Muscle of leg (tissue), 11 donors: ENCODE data around the gene PARD3. TPM values are rescaled to one million over a fixed set of nuclear protein-coding genes. Genes with fewer than 3 reads are reported as not detected.

Source experiments
- DNase-seq: peaks from one replicate; pipeline ENCODE4 v3.0.0; 2013
- H3K27ac ChIP-seq: one replicate; pipeline ENCODE4 v1.5.1; 2013; ENCODE audit warnings: mild to moderate bottlenecking, low read length, control low read depth
- H3K27me3 ChIP-seq: one replicate; pipeline ENCODE4 v1.6.1; 2013; ENCODE audit warnings: low read length; ENCODE audit not compliant: control insufficient read depth, insufficient read depth
- H3K36me3 ChIP-seq: one replicate; pipeline ENCODE4 v1.6.1; 2013; ENCODE audit warnings: low read length; ENCODE audit not compliant: control insufficient read depth, insufficient read depth
- H3K4me1 ChIP-seq: one replicate; pipeline ENCODE4 v1.6.1; 2013; ENCODE audit warnings: low read length; ENCODE audit not compliant: control insufficient read depth, insufficient read depth
- H3K4me3 ChIP-seq: one replicate; pipeline ENCODE4 v1.5.1; 2013; ENCODE audit warnings: low read length, control low read depth
- H3K9me3 ChIP-seq: replicated peaks from 2 replicates; pipeline ENCODE4 v1.6.1; 2013; ENCODE audit warnings: low read depth, low read length; ENCODE audit not compliant: control insufficient read depth
- WGBS: methylation state at CpG from one replicate; pipeline ENCODE4 v1.1.5; 2013; ENCODE audit warnings: missing lambda C conversion rate; ENCODE audit not compliant: insufficient coverage; 5-methylcytosine and 5-hydroxymethylcytosine counted together
- polyA plus RNA-seq, 8 donors: library from polyadenylated mRNA; unstranded; fragments of 120-200 nt; gene quantifications; one replicate each; pipeline versions ENCODE4 v1.2.1 to v1.2.3, GENCODE V29; 2013; ENCODE audit warnings: inconsistent platforms in 1 of 8, low replicate concordance in 1 of 8; ENCODE audit not compliant: insufficient read length in 8 of 8, insufficient read depth in 1 of 8
- total RNA-seq: library from RNA; stranded (reverse); fragments of 120-200 nt; gene quantifications from one replicate; pipeline ENCODE4 v1.2.4, GENCODE V29; 2013

PARD3 gene
- total and polyA plus RNA-seq, 9 donors: 32.4 to 59.0 (median 41.9) TPM

DNA sequence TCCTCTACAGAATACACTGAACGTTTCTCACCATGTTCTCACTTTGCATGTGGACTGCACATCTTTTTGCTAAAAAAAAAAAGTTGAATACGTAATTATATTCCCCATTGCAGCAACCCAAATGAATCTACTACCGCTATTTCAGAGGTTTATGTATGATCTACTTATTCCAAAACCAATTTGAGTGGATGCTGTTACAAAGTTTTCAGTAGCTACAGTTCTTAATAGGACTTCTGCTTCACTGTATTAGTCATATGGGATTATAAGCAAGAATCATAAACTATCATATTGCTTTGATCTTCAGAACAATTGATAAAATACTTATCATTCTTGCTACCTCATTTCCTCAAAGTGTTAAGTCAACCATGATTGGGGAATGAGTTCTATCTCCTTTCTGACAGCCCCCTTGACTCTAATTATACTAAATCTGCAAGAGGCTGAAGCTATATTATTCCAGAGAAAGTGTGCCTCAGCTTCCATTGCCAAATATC lies 257.0 kb downstream of the PARD3 start:
- H3K4me1 ChIP-seq: no peaks in the 10 kb centered on the region
- H3K9me3 ChIP-seq: no peaks in the 10 kb centered on the region
- WGBS: no CpG with 5 or more reads among the region's 3 CpGs
- no peak overlapping the region for H3K27ac ChIP-seq
- H3K27me3 ChIP-seq: no peaks in the 10 kb centered on the region
- H3K4me3 ChIP-seq: no peak overlapping the region
- no peak for DNase-seq
- H3K36me3 ChIP-seq: no peaks in the 10 kb centered on the region

- whole genome bisulfite sequencing: 97% methylated on average over 4 of the region's 6 CpGs
- H3K4me1 ChIP-seq: no peaks in the 10 kb centered on the region
- no peak for DNase-seq
Observed at GRCh38 chr10:34557173-34557572, 257.9 kb downstream of the PARD3 start.

GRCh38 chr10:34555653-34556052 lies 259.4 kb downstream of the PARD3 start:
- H3K4me1 ChIP-seq: no peaks in the 10 kb centered on the region
- no peak overlapping the region for H3K4me3 ChIP-seq
- H3K27me3 ChIP-seq: no peaks in the 10 kb centered on the region
- no peaks in the 10 kb centered on the region for H3K9me3 ChIP-seq
- DNase-seq: no peak
- WGBS: 100% methylated on average over 1 of the region's 1 CpG
- H3K27ac ChIP-seq: no peak overlapping the region
- no peaks in the 10 kb centered on the region for H3K36me3 ChIP-seq

More at GRCh38 chr10:34557173-34557572, 257.9 kb downstream of the PARD3 start:
- no peak overlapping the region for H3K27ac ChIP-seq
- H3K4me3 ChIP-seq: no peak overlapping the region
- no peaks in the 10 kb centered on the region for H3K9me3 ChIP-seq
- H3K36me3 ChIP-seq: no peaks in the 10 kb centered on the region
- H3K27me3 ChIP-seq: no peaks in the 10 kb centered on the region

DNA sequence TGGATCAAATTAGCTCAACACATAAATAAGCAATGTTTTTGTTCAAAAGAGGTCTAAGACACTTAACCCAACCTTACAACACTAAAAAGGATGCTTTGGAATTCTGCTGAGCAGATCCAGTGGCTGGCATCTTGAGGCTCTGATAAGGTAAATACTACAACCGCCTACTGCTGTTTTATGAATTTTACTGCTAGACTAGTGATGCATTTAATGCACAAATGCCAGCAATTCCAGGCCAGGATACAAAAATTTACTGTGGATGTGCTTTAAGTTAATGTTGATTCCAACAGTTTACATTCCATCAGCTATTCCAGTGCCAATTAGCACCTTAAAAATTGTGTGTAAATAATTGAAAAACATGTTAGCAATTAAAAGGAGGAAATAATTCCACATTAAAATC lies 261.3 kb downstream of the PARD3 start:
- no CpG with 5 or more reads among the region's 1 CpG for WGBS
- no peaks in the 10 kb centered on the region for H3K4me1 ChIP-seq
- no peak overlapping the region for H3K4me3 ChIP-seq
- no peak for DNase-seq
- H3K36me3 ChIP-seq: no peaks in the 10 kb centered on the region
- no peak overlapping the region for H3K27ac ChIP-seq
- H3K27me3 ChIP-seq: no peaks in the 10 kb centered on the region
- H3K9me3 ChIP-seq: no peaks in the 10 kb centered on the region

DNA sequence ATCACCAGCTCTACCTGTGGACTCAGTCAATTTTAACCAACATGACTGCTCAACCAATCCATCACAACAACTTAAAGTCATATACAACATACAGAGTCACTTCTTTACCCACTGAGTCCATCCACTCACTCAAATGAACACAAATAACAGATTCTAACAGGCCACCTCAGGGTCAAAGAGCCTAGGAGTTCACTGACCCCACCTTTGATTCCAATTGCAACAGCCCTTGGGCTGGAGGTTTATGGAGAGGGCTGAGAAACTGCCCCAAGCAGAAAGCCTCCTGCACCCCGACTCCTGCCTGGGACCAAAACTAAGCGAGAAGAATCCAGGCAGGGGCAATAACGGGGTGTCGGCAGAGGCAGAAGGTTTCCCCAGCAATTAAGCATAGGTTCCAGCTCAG lies 263.8 kb downstream of the PARD3 start:
- no peak overlapping the region for H3K27ac ChIP-seq
- no peak overlapping the region for H3K4me3 ChIP-seq
- 86% methylated on average over 4 of the region's 4 CpGs for WGBS
- no peaks in the 10 kb centered on the region for H3K9me3 ChIP-seq
- no peaks in the 10 kb centered on the region for H3K36me3 ChIP-seq
- no peak for DNase-seq
- H3K4me1 ChIP-seq: no peaks in the 10 kb centered on the region
- no peaks in the 10 kb centered on the region for H3K27me3 ChIP-seq

DNA sequence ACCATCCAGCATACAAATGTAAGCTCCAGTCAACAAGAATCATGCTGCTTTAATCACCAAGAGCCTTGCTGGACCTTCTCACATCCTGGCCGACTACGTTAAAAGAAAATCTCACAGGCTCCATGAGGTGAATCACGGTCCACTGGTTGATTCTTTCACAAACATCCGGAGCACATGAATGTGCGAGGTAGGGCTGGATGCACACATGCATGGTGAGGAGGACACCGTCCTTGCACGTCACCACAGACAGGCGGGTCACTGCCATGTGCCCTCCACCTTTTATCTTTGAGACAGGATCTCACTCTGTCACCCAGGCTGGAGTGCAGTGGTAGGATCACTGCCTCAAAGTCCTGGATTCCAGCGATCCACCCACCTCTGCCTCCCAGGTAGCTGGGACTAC lies 265.1 kb downstream of the PARD3 start:
- H3K4me1 ChIP-seq: no peaks in the 10 kb centered on the region
- no peaks in the 10 kb centered on the region for H3K9me3 ChIP-seq
- H3K36me3 ChIP-seq: no peaks in the 10 kb centered on the region
- H3K4me3 ChIP-seq: no peak overlapping the region
- WGBS: 91% methylated on average over 8 of the region's 9 CpGs
- H3K27ac ChIP-seq: no peak overlapping the region
- no peaks in the 10 kb centered on the region for H3K27me3 ChIP-seq
- DNase-seq: no peak

DNA sequence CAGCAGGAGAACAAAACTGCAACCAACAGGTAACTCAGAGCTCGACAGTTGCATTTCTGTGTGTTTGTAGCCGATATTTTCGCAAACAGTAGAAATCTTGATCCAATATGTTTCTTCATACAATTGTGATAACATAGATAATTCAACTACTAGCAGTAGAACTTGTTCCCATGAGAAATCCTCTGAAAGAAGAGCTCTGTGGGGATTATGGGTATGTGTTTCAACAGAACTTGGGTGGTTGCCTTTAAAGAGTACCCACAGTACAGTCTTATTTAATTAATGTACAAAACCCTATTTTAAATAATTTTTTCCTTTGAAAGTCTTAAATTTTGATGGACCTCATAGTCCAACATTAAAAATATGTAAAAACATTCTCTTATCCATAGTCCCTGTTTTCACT lies 266.1 kb downstream of the PARD3 start:
- no peak overlapping the region for H3K4me3 ChIP-seq
- H3K9me3 ChIP-seq: no peaks in the 10 kb centered on the region
- H3K4me1 ChIP-seq: no peaks in the 10 kb centered on the region
- DNase-seq: no peak
- no CpG with 5 or more reads among the region's 3 CpGs for WGBS
- no peaks in the 10 kb centered on the region for H3K27me3 ChIP-seq
- H3K36me3 ChIP-seq: no peaks in the 10 kb centered on the region
- no peak overlapping the region for H3K27ac ChIP-seq

GRCh38 chr10:34548466-34548865 lies 266.6 kb downstream of the PARD3 start:
- no peaks in the 10 kb centered on the region for H3K9me3 ChIP-seq
- H3K4me1 ChIP-seq: no peaks in the 10 kb centered on the region
- no peak overlapping the region for H3K4me3 ChIP-seq
- H3K27me3 ChIP-seq: no peaks in the 10 kb centered on the region
- H3K27ac ChIP-seq: no peak overlapping the region
- no peak for DNase-seq
- WGBS: 76% methylated on average over 2 of the region's 4 CpGs
- H3K36me3 ChIP-seq: no peaks in the 10 kb centered on the region

DNA sequence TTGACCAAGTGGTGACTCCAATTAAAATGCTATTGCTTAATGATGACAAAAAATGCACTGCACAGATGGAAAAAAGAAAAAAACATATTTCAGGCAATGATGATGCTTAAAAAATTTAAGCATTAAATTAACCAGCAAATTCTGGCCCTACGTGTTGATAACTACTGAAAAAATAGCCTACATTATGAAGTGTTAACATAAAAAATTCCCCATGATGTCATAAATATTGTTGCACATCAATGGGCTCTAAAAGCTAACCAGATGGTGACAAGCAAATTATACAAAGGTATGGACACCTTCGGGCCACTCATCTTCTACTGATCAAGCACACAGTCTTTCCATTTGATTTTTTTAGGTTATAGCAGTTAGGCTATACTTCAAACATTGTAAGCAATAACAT lies 267.4 kb downstream of the PARD3 start:
- Histone ChIP-seq H3K27ac (no peak overlapping the region), H3K4me1 (no peaks in the 10 kb centered on the region), H3K27me3 (no peaks in the 10 kb centered on the region), H3K9me3 (no peaks in the 10 kb centered on the region), H3K36me3 (no peaks in the 10 kb centered on the region), H3K4me3 (no peak overlapping the region)
- no CpG with 5 or more reads among the region's 2 CpGs for WGBS
- no peak for DNase-seq

DNA sequence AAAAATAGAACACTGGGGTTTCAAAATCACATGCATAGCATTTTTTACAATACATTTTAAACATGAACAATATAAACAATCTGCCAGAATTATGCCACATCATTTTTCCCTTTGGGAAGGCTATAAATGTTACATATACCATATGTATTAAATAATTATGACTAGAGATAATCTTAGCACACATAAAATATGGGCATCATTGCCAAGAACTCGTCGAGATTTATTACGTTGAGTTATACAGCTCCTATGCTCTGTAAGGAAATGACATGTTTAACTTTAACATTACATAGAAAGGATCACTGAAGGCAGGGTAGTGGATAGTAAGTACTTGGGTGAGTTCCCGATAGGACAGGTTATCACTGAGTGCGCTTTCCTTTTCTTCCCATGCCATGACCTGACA lies 267.8 kb downstream of the PARD3 start:
- Histone ChIP-seq H3K36me3 (no peaks in the 10 kb centered on the region), H3K27me3 (no peaks in the 10 kb centered on the region), H3K4me1 (no peaks in the 10 kb centered on the region), H3K27ac (no peak overlapping the region), H3K9me3 (no peaks in the 10 kb centered on the region), H3K4me3 (no peak overlapping the region)
- WGBS: no CpG with 5 or more reads among the region's 5 CpGs
- peak; percentile 42 for DNase-seq

GRCh38 chr10:34544400-34544799 lies 270.7 kb downstream of the PARD3 start:
- Histone ChIP-seq H3K27me3 (no peaks in the 10 kb centered on the region), H3K4me1 (peaks cover 4% of the 10 kb centered on the region), H3K27ac (no peak overlapping the region), H3K4me3 (no peak overlapping the region), H3K9me3 (no peaks in the 10 kb centered on the region), H3K36me3 (no peaks in the 10 kb centered on the region)
- DNase-seq: no peak
